DND-41 (cell line): ENCODE results near the gene TP63.
"Not testable (repeated sequence)": the region's sequence is repeated elsewhere in the genome, so short reads cannot be mapped to it uniquely, and the experiment has no call there.

ENCODE experiments used
- ATAC-seq: fragments of 200-7000 bp; cut with Tn5 transposase; 3 replicates; pipeline ENCODE4 v1.9.1; 2021; ENCODE audit warnings: low read depth; ENCODE audit not compliant: insufficient read depth
- DNase-seq: peaks from one replicate; pipeline ENCODE4 v3.0.0-alpha.2; 2020
- H2AFZ ChIP-seq: 2 replicates; pipeline ENCODE4 v1.6.0; 2012; ENCODE audit warnings: low read depth, low read length
- H3K27ac ChIP-seq: 2 replicates; pipeline ENCODE4 v1.5.1; 2012; ENCODE audit warnings: low read length, inconsistent platforms
- H3K27me3 ChIP-seq: fragments of 200-600 bp; sonication (generic); 2 replicates; pipeline ENCODE4 v1.6.0; 2012; ENCODE audit warnings: low read length, mild to moderate bottlenecking, inconsistent platforms; ENCODE audit not compliant: insufficient read depth, poor library complexity
- H3K36me3 ChIP-seq: 2 replicates; pipeline ENCODE4 v1.5.1; 2012; ENCODE audit warnings: low read length, inconsistent platforms; ENCODE audit not compliant: insufficient read depth
- H3K4me1 ChIP-seq: 2 replicates; pipeline ENCODE4 v1.5.1; 2012; ENCODE audit warnings: mild to moderate bottlenecking, low read length; ENCODE audit not compliant: insufficient read depth
- H3K4me2 ChIP-seq: 2 replicates; pipeline ENCODE4 v1.6.0; 2012; ENCODE audit warnings: mild to moderate bottlenecking, moderate library complexity, low read length, inconsistent platforms; ENCODE audit not compliant: insufficient read depth
- H3K4me3 ChIP-seq, 2 experiments: fragments of 200-600 bp in 1 of 2; shearing (Covaris generic) in 1 of 2; 2 replicates each; pipeline ENCODE4 v1.5.1; 2012 to 2016; ENCODE audit warnings: inconsistent platforms in 2 of 2, low read length in 2 of 2, mild to moderate bottlenecking in 2 of 2, low read depth in 1 of 2, moderate library complexity in 1 of 2
- H3K79me2 ChIP-seq: 2 replicates; pipeline ENCODE4 v1.6.0; 2012; ENCODE audit warnings: low read length, inconsistent platforms; ENCODE audit not compliant: insufficient read depth
- H3K9ac ChIP-seq: 2 replicates; pipeline ENCODE4 v1.6.0; 2012; ENCODE audit warnings: low read depth, mild to moderate bottlenecking, inconsistent platforms, low read length, moderate library complexity
- H3K9me3 ChIP-seq: 2 replicates; pipeline ENCODE4 v1.5.1; 2012; ENCODE audit warnings: low read length, moderate library complexity, mild to moderate bottlenecking, inconsistent platforms; ENCODE audit not compliant: insufficient read depth, severe bottlenecking
- H4K20me1 ChIP-seq: 2 replicates; pipeline ENCODE4 v1.6.0; 2012; ENCODE audit warnings: low read length; ENCODE audit not compliant: insufficient read depth
- CTCF ChIP-seq: IDR thresholded peaks from 2 replicates; pipeline ENCODE4 v1.5.1; 2012; ENCODE audit warnings: borderline replicate concordance, low read length, moderate library complexity, mild to moderate bottlenecking; ENCODE audit not compliant: poor library complexity, severe bottlenecking; ENCODE audit errors: extremely low read depth
- EZH2 ChIP-seq: IDR thresholded peaks from 3 replicates; pipeline ENCODE4 v1.6.1; 2012; ENCODE audit warnings: borderline replicate concordance, low read depth, mild to moderate bottlenecking, moderate library complexity, low read length, inconsistent platforms; ENCODE audit not compliant: severe bottlenecking

TP63 gene

GRCh38 chr3:189659571-189659970 is 28.4 kb downstream of the TP63 start:
- no peak for ATAC-seq
- no peak for TF ChIP-seq EZH2
- TF ChIP-seq CTCF, result no peak

GRCh38 chr3:189664311-189664710 is 33.1 kb downstream of the TP63 start:
- no peak overlapping the region for H3K9ac ChIP-seq
- no peak for ATAC-seq
- TF ChIP-seq EZH2, result no peak
- TF ChIP-seq CTCF, result no peak
- no peaks in the 10 kb centered on the region for H3K36me3 ChIP-seq
- H3K4me1 ChIP-seq, result no peaks in the 10 kb centered on the region
- no peak overlapping the region for H3K4me3 ChIP-seq
- H4K20me1 ChIP-seq, result no peaks in the 10 kb centered on the region
- H3K9me3 ChIP-seq, result no peaks in the 10 kb centered on the region
- peaks cover 2% of the 10 kb centered on the region for H3K27me3 ChIP-seq
- H3K4me2 ChIP-seq, result no peak overlapping the region
- H2AFZ ChIP-seq, result no peak overlapping the region
- H3K79me2 ChIP-seq, result no peaks in the 10 kb centered on the region
- H3K27ac ChIP-seq, result no peak overlapping the region
- DNase-seq, result no peak

More at GRCh38 chr3:189659571-189659970, 28.4 kb downstream of the TP63 start:
- no peak overlapping the region for H2AFZ ChIP-seq
- DNase-seq, result no peak
- peaks cover 2% of the 10 kb centered on the region for H3K27me3 ChIP-seq
- peaks cover 2% of the 10 kb centered on the region for H3K9me3 ChIP-seq
- no peaks in the 10 kb centered on the region for H3K79me2 ChIP-seq
- H3K27ac ChIP-seq, result no peak overlapping the region
- H3K4me1 ChIP-seq, result no peaks in the 10 kb centered on the region
- H3K4me3 ChIP-seq, result no peak overlapping the region
- no peak overlapping the region for H3K4me2 ChIP-seq
- no peaks in the 10 kb centered on the region for H3K36me3 ChIP-seq
- no peak overlapping the region for H3K9ac ChIP-seq
- no peaks in the 10 kb centered on the region for H4K20me1 ChIP-seq

- not testable (repeated sequence) for H3K4me2 ChIP-seq
Measured at GRCh38 chr3:189672346-189672745, 41.2 kb downstream of the TP63 start.

GRCh38 chr3:189673535-189673934 is 42.3 kb downstream of the TP63 start:
- Histone ChIP-seq H4K20me1 (no peaks in the 10 kb centered on the region), H3K79me2 (no peaks in the 10 kb centered on the region), H3K27ac (no peak overlapping the region), H3K4me3 (no peak overlapping the region), H3K9me3 (no peaks in the 10 kb centered on the region), H2AFZ (no peak overlapping the region), H3K27me3 (no peaks in the 10 kb centered on the region), H3K4me1 (no peaks in the 10 kb centered on the region), H3K4me2 (no peak overlapping the region), H3K36me3 (no peaks in the 10 kb centered on the region), H3K9ac (no peak overlapping the region)
- no peak for ATAC-seq
- TF ChIP-seq CTCF (no peak), EZH2 (no peak)
- no peak for DNase-seq

More at GRCh38 chr3:189672346-189672745, 41.2 kb downstream of the TP63 start:
- H4K20me1 ChIP-seq, H3K27ac ChIP-seq, ATAC-seq, H3K4me3 ChIP-seq, H3K4me1 ChIP-seq, H3K9ac ChIP-seq, DNase-seq, H3K36me3 ChIP-seq, H3K27me3 ChIP-seq, H2AFZ ChIP-seq, H3K79me2 ChIP-seq, H3K9me3 ChIP-seq: not testable (repeated sequence)
